LNCAP (cell line): ENCODE measurements around the gene HPCA.

ENCODE experiments used
- TF ChIP-seq, protein P1 (sequence below): fragments of 450-650 bp; IDR thresholded peaks from 2 replicates; pipeline ENCODE4 v1.5.1; 2017; ENCODE audit warnings: mild to moderate bottlenecking

Gene HPCA

DNA sequence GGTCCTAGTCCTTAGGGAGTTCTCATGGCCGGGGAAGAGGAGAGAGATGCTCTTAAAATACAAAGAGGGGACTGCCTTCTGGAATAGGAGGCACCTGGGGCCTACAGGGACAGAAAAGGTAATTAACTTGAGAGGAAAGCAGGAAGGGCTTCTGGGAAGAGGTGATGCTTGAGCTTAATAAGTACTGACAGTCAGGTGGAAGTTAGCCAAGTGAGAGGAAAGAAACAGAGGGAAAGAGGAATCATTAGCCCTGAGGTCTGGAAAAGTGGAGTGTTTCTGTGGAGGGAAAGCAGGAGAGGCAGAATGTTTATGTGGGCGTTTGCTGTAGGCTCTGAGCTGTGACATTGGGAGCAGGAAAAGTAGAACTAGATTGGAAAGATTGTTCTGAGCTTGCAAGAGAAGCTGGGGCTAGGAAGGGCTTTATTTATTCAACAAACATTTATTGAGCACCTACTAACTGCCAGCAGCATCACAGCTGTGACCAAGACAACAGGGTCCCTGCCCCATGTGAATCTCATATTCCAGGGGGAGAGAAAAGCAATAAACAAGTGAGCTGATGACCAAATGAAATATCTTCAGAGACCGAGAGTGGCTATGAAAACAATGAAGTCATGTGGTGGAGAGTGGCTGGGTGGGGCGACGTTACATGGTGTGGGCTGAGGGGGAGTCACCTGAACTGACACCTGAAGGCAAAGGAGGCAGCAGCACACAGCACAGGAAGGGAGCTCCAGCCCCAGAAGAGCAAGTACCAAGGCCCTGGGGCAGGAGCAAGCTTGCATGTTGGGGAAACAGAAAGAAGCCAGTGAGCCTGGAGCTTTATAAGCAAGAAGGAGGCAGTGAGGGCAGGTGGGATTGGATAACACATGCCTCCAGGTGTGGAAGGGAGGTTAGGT, 11.2 kb upstream of the HPCA start:
- TF ChIP-seq, protein P1, sequence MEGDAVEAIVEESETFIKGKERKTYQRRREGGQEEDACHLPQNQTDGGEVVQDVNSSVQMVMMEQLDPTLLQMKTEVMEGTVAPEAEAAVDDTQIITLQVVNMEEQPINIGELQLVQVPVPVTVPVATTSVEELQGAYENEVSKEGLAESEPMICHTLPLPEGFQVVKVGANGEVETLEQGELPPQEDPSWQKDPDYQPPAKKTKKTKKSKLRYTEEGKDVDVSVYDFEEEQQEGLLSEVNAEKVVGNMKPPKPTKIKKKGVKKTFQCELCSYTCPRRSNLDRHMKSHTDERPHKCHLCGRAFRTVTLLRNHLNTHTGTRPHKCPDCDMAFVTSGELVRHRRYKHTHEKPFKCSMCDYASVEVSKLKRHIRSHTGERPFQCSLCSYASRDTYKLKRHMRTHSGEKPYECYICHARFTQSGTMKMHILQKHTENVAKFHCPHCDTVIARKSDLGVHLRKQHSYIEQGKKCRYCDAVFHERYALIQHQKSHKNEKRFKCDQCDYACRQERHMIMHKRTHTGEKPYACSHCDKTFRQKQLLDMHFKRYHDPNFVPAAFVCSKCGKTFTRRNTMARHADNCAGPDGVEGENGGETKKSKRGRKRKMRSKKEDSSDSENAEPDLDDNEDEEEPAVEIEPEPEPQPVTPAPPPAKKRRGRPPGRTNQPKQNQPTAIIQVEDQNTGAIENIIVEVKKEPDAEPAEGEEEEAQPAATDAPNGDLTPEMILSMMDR = no peak

DNA sequence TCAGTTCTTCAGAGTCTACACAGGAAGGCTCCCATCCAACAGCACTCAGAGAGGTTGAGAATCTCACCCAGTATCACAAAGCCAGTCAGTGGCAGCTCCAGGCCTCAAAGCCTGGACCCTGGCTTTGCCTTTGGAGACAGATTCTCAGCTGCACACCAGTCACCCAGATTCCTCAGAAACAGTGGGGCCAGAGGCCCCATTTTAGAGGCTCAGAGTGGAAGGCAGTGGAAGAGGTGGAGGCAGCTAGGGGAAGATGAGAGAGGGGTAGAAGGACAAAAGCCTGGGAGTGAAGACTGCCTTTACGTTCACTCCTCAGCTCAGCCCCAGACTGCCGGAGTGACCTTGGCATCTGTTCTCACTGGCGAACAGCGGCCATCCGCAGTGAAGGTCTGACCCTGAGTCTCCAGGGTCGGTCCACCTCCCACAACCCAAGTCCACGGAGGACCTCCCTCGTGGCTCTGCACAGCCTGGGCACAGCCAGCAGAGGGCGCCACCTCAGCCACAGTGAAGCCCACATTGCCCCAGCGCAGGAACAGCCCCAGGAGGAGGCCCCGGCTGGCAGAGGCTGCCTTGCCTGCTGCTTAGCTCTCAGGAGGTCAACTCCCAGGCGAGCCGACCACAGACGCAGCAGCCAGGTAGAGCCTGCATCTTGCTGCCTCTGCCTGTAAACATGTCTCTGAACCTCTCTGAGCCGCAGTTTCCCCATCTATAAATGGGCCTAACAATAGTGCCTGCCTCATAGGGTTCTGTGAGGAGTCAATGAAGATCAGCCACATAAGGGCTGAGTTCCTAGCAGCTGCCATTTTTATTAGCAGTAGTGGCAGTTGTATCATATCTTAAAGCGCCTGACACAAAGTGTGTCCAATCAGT, 9.7 kb upstream of the HPCA start:
- TF ChIP-seq, protein P1 = peak; percentile 98

DNA sequence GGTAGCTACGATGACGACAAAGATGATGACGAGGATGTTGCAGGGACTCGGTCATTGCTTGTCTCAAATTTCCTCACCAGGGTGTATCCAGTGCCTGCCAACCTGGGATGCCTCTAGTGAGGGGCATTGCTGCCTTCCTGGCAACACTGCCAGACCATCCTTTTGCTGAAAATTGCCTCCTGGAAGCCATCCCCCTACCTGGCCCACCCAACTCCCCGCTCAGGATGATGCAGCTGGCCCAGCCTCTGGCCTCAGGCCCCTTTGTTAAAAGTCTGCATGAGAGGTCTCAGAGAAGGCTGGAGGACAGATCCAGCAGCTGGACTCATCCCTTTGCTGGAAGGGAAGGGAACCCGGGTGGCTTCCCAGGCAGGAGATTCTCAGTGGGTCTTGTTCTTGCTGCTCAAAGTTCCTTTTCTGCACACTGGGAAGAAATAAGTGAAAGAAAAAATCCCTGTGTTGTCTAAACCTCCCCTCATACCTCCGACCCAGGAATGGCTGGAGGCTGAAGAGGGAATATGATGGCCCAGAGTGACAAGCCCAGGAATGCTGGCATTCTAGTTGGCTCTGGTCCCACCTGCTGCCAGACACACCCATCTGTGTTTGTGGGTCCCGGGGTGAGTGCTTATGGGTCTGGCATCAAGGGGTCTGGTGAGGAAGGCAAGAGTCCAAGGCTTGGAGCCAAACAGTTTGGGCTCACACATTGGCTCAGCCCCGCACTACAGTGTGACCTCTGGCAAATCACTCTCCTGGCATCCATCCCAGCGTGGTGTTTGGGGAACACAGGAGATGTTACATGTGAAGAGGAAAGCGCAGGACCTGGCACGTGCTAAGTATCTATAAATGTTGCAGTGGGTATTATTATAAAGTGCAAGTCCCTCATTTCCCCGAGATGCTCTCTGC, 8.8 kb upstream of the HPCA start:
- TF ChIP-seq, protein P1 = no peak

DNA sequence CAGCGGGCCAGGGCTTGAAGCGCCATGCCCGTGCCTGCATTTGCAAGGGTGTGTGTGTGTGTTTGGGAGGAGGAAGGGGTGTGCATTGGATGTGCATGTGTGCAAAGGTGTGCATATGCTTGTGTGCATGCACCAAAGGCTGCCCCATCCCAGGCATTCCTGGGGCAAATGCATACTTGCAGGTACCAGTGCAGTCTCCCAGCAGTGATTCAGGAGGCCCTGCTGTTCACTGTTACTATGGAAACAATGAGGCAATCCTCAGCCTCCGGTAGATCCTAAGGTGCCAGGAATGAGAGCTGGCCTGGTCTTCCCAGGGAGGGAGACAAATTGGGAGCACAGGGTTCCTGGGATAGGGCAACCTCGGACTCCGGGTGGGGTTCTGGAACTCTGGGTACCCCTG, 8.1 kb upstream of the HPCA start:
- TF ChIP-seq, protein P1 = no peak

DNA sequence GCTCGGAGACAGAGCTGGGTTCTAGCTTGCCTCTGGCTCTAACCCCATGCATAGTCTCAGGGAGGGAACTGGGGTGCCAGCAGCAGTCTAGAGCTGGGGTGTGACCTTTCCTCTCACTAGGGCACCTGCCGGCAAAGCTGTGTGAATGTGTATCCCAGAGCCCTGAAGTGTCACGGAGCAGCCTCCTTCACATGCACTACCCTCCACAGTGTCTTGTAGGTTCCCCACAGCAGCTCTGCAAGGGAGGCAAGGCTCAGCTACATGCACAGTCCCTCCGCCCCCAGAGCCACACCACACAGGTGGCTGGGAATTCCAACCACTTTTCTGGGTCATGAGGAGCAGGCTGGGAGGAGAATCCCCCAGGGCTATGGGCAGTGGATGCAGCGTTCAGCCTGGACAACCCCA, 7.7 kb upstream of the HPCA start:
- TF ChIP-seq, protein P1 = no peak

DNA sequence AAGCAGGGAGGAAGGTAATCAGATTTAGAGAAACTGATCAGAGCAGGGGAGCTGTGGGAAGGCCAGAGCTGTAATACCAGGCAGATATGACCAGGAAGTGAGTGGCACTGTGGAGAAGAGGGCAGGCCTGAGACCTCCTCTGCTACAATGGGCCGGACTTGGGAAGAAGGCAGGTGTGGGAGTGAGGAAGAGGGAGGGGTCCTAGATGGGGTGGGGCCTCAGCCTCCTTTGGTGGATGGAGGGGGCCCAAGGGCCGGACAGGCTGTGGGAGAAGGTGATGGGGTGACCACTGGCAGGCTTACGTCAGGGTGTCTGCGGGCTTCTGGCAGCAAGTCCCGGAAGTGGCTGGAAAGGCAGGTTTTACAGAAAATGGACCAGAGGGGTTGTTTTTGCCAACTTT, 5.0 kb upstream of the HPCA start:
- TF ChIP-seq, protein P1 = no peak
